Keratinocyte (primary cell): ENCODE measurements around the gene OS9. TPM values are rescaled to one million over a fixed set of nuclear protein-coding genes. Genes with fewer than 3 reads are reported as not detected.

Source experiments
- DNase-seq: peaks from one replicate; pipeline ENCODE4 v3.0.0-alpha.2; 2011; ENCODE audit warnings: low read depth, missing footprints, low spot score
- FAIRE-seq: peaks from 2 replicates; lab custom pipeline; 2011; peaks lifted over from hg19 to GRCh38; lab: Jason Lieb, UNC
- H2AFZ ChIP-seq: 2 replicates; pipeline ENCODE4 v1.6.0; 2012; ENCODE audit warnings: low read length, control low read depth, inconsistent platforms; ENCODE audit not compliant: control insufficient read depth
- H3K27ac ChIP-seq: 2 replicates; pipeline ENCODE4 v1.5.1; 2011; ENCODE audit warnings: low read length; ENCODE audit not compliant: control insufficient read depth, insufficient read depth
- H3K27me3 ChIP-seq: 3 replicates; pipeline ENCODE4 v1.6.0; 2011; ENCODE audit warnings: low read length; ENCODE audit not compliant: control insufficient read depth, insufficient read depth; ENCODE audit errors: extremely low read depth
- H3K36me3 ChIP-seq, 2 experiments: 2 replicates in 1 of 2; 3 replicates in 1 of 2; pipeline ENCODE4 v1.5.1; 2011; ENCODE audit warnings: low read length in 2 of 2, mild to moderate bottlenecking in 1 of 2; ENCODE audit not compliant: control insufficient read depth in 2 of 2, insufficient read depth in 2 of 2; ENCODE audit errors: extremely low read depth in 1 of 2
- H3K4me1 ChIP-seq: 3 replicates; pipeline ENCODE4 v1.5.1; 2011; ENCODE audit warnings: low read length; ENCODE audit not compliant: control insufficient read depth, insufficient read depth; ENCODE audit errors: extremely low read depth
- H3K4me2 ChIP-seq: 3 replicates; pipeline ENCODE4 v1.6.0; 2011; ENCODE audit warnings: low read depth, low read length; ENCODE audit not compliant: control insufficient read depth, insufficient read depth; ENCODE audit errors: extremely low read depth
- H3K4me3 ChIP-seq, 3 experiments: fragments of 200-600 bp in 1 of 3; sonication (generic) in 1 of 3; 2 replicates in 2 of 3; 3 replicates in 1 of 3; pipeline ENCODE4 v1.5.1; 2011 to 2016; ENCODE audit warnings: low read length in 3 of 3, mild to moderate bottlenecking in 3 of 3, control low read depth in 2 of 3, inconsistent platforms in 1 of 3, low read depth in 1 of 3, mixed read lengths in 1 of 3, mixed run types in 1 of 3, moderate library complexity in 1 of 3; ENCODE audit not compliant: control insufficient read depth in 2 of 3, insufficient read depth in 2 of 3; ENCODE audit errors: extremely low read depth in 1 of 3
- H3K79me2 ChIP-seq: 2 replicates; pipeline ENCODE4 v1.6.0; 2012; ENCODE audit warnings: low read length; ENCODE audit not compliant: control insufficient read depth, insufficient read depth
- H3K9ac ChIP-seq: 3 replicates; pipeline ENCODE4 v1.6.0; 2011; ENCODE audit warnings: low read length; ENCODE audit not compliant: control insufficient read depth, insufficient read depth; ENCODE audit errors: extremely low read depth
- H3K9me1 ChIP-seq: 3 replicates; pipeline ENCODE4 v1.6.0; 2011; ENCODE audit warnings: low read length; ENCODE audit not compliant: control insufficient read depth, insufficient read depth; ENCODE audit errors: extremely low read depth
- H3K9me3 ChIP-seq: 2 replicates; pipeline ENCODE4 v1.5.1; 2012; ENCODE audit warnings: low read depth, low read length; ENCODE audit not compliant: control insufficient read depth
- H4K20me1 ChIP-seq: 3 replicates; pipeline ENCODE4 v1.6.0; 2011; ENCODE audit warnings: low read length; ENCODE audit not compliant: control insufficient read depth, insufficient read depth; ENCODE audit errors: extremely low read depth
- EZH2 ChIP-seq: IDR thresholded peaks from one replicate; pipeline ENCODE4 v1.6.1; 2012; ENCODE audit warnings: inconsistent platforms, mild to moderate bottlenecking, low read length, moderate library complexity
- dilution Hi-C: fragments of 300-500 bp; cut with MboI; formaldehyde crosslinking; loops from one replicate; pipeline ENCODE4 v1.7.0; 2020; ENCODE audit warnings: low sequenced_read_pairs; ENCODE audit not compliant: extremely low pct_ligation_motif_present
- polyA plus RNA-seq, 5 experiments: library from polyadenylated mRNA; depleted of rRNA in 3 of 5; stranded (reverse) in 3 of 5; stranded (forward) in 1 of 5; unstranded in 1 of 5; fragments of >200 nt; gene quantifications; 1 replicate in 1 of 5; 2 replicates in 3 of 5; 3 replicates in 1 of 5; pipeline versions ENCODE4 v1.2.1 to v1.2.3, GENCODE V29; 2011 to 2012; ENCODE audit warnings: missing spikeins in 2 of 5, low read depth in 1 of 5, low replicate concordance in 1 of 5
- TF ChIP-seq, protein P1 (sequence below), 3 experiments: IDR thresholded peaks in 1 of 3; conservative IDR thresholded peaks in 1 of 3; optimal IDR thresholded peaks in 1 of 3; 2 replicates in 2 of 3; 3 replicates in 1 of 3; pipeline versions ENCODE3 to v1.5.1; 2011; ENCODE audit warnings: low read length in 3 of 3, mild to moderate bottlenecking in 3 of 3, moderate library complexity in 2 of 3, control low read depth in 1 of 3, inconsistent platforms in 1 of 3; ENCODE audit not compliant: insufficient read depth in 2 of 3; ENCODE audit errors: extremely low read depth in 1 of 3

OS9 gene
- polyA plus RNA-seq, 1 donor (not counting 4 experiments of a cell fraction or from before 2014, with no cell fraction given), result 82.2 TPM

- no peaks in the 10 kb centered on the region for H3K27me3 ChIP-seq
- DNase-seq (no peak), FAIRE-seq (no peak)
- H3K9me1 ChIP-seq, result no peaks in the 10 kb centered on the region
- no peaks in the 10 kb centered on the region for H3K79me2 ChIP-seq
- no peak overlapping the region for H3K9ac ChIP-seq
- TF ChIP-seq, protein P1, sequence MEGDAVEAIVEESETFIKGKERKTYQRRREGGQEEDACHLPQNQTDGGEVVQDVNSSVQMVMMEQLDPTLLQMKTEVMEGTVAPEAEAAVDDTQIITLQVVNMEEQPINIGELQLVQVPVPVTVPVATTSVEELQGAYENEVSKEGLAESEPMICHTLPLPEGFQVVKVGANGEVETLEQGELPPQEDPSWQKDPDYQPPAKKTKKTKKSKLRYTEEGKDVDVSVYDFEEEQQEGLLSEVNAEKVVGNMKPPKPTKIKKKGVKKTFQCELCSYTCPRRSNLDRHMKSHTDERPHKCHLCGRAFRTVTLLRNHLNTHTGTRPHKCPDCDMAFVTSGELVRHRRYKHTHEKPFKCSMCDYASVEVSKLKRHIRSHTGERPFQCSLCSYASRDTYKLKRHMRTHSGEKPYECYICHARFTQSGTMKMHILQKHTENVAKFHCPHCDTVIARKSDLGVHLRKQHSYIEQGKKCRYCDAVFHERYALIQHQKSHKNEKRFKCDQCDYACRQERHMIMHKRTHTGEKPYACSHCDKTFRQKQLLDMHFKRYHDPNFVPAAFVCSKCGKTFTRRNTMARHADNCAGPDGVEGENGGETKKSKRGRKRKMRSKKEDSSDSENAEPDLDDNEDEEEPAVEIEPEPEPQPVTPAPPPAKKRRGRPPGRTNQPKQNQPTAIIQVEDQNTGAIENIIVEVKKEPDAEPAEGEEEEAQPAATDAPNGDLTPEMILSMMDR (optimal IDR thresholded peaks at IDR 0.05 in 1 of 3, IDR thresholded peaks at IDR 0.05 in 1 of 3, conservative IDR thresholded peaks at IDR 0.05 in 1 of 3; ENCODE audit: extremely low read depth in 1 of 3, insufficient read depth in 2 of 3, low read length in 3 of 3), result no peak
- TF ChIP-seq EZH2, result no peak
- no peaks in the 10 kb centered on the region for H3K4me1 ChIP-seq
- H3K4me3 ChIP-seq, result no peak overlapping the region
- no peak overlapping the region for H3K27ac ChIP-seq
- dilution Hi-C loops, result no loop called here
- H3K4me2 ChIP-seq, result no peak overlapping the region
- peaks cover 9 to 16% of the 10 kb centered on the region in 2 experiments for H3K36me3 ChIP-seq
- H4K20me1 ChIP-seq, result no peaks in the 10 kb centered on the region
- H2AFZ ChIP-seq, result no peak overlapping the region
- no peaks in the 10 kb centered on the region for H3K9me3 ChIP-seq
Observed at GRCh38 chr12:57717131-57717530, 23.2 kb downstream of the OS9 start.

- H3K79me2 ChIP-seq, result no peaks in the 10 kb centered on the region
- H3K4me1 ChIP-seq, result no peaks in the 10 kb centered on the region
- no peak overlapping the region for H3K4me2 ChIP-seq
- TF ChIP-seq EZH2, result no peak
- TF ChIP-seq, protein P1 (optimal IDR thresholded peaks at IDR 0.05 in 1 of 3, IDR thresholded peaks at IDR 0.05 in 1 of 3, conservative IDR thresholded peaks at IDR 0.05 in 1 of 3; ENCODE audit: extremely low read depth in 1 of 3, insufficient read depth in 2 of 3, low read length in 3 of 3), result no peak
- no peaks in the 10 kb centered on the region for H4K20me1 ChIP-seq
- dilution Hi-C loops, result no loop called here
- DNase-seq, result no peak
- H3K9me3 ChIP-seq, result no peaks in the 10 kb centered on the region
- no peak for FAIRE-seq
- H3K9me1 ChIP-seq, result no peaks in the 10 kb centered on the region
- H3K36me3 ChIP-seq, result peaks cover 9 to 16% of the 10 kb centered on the region in 2 experiments
- no peak overlapping the region for H3K4me3 ChIP-seq
- H2AFZ ChIP-seq, result no peak overlapping the region
- H3K27me3 ChIP-seq, result no peaks in the 10 kb centered on the region
- H3K9ac ChIP-seq, result no peak overlapping the region
- H3K27ac ChIP-seq, result no peak overlapping the region
Observed at GRCh38 chr12:57717846-57718640, 24.1 kb downstream of the OS9 start.
